GM19455 (cell line): ENCODE data around the gene HGD.
"Not testable (repeated sequence)": the region's sequence is repeated elsewhere in the genome, so short reads cannot be mapped to it uniquely, and the experiment has no call there.

Experiments used
- ATAC-seq: cut with Tn5 transposase; IDR thresholded peaks from one replicate; pipeline ENCODE4 v1.9.1; 2021; ENCODE audit not compliant: unreplicated experiment

The HGD gene

DNA sequence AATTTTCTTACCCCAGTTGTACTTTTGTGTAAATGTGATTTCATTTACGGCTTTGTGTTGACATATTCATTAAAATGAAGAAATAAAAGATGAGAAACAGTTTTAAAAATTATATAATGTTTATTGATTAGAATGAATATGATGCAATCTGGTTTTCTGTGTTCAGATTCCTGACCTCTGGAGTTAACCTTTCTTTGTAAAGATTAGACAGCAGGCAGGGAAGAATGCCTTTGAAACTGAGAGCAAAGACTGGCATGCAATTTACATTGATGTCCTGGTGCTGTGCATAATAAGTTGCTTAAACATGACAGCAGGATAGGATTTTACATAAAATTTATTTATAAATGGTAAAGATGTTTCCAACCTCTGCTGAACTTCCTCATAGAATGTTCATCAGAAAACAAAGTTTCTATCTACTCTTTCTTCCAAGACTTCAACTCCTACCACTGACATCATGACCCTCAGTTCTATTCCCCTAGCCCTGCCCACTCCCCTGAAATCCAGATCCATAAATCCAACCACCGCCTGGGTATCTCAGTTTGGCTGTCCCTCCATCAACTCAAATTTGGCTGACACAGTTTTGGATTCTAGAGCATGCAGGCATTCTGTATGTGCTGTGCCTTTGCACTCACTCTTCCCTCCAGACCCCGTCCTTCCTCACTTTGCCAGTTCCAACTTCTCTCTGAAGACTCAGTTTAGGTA lies 1.7 kb downstream of the HGD start:
- ATAC-seq: no peak

DNA sequence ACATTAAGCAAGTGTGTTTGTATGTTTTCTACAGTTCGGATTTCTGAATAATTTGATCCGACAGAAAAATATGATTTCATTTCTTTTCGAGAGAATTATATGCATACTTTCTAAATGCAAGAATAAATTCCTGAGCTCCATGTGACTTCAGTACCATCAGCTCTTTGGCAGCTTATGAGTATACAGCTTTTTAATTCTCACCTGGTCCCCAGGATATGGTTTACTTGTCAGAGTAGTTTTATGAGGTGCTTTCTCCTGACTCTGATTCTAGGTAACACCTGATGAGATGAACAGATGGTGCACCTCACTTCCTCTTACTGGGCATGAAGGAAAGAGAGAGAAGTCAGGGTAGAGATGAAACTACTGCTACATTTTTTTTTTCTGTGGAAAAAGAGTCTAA lies 3.1 kb downstream of the HGD start:
- ATAC-seq: no peak

- peak; percentile 51 for ATAC-seq
Observed at GRCh38 chr3:120678331-120678947, 3.6 kb downstream of the HGD start.

DNA sequence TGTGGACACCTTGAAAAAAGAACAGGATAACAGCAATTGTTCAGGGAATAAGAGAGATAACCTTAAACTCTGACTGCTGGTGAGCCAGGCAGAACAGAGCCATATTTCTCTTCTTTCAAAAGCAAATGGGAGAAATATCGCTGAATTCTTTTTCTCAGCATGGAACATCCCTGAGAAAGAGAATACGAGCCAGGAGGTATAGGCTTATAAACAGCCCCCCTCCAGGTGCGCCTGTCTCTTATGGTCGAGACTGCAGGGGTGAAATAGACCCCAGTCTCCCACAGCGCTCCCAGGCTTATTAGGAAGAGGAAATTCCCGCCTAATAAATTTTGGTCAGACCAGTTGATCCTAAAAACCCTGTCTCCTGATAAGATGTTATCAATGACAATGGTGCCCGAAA lies 4.8 kb downstream of the HGD start:
- ATAC-seq: not testable (repeated sequence)

GRCh38 chr3:120673116-120673515 lies 8.9 kb downstream of the HGD start:
- no peak for ATAC-seq

GRCh38 chr3:120670576-120670975 lies 11.5 kb downstream of the HGD start:
- no peak for ATAC-seq

- ATAC-seq: no peak
Observed at GRCh38 chr3:120664926-120665325, 17.1 kb downstream of the HGD start.

DNA sequence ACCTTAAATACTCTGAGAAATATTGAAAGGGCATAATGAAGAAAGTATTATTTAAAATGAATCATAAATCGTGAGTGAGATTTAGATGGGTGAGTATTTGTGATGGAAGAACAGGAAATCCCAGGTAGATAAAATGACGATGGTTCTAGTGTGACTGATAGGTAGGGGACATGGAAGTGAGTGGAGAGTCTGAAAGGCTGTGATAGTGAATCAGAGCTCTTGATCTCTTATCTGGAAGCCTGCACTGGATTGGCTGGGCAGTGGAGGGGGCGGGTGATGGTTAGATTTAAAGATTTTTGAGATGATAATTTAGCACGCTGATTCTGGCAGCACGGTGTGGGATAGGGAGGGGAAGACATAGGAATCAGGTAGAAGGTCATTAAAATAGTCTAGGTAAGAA lies 20.1 kb downstream of the HGD start:
- ATAC-seq: no peak

GRCh38 chr3:120661106-120661905 lies 20.7 kb downstream of the HGD start:
- ATAC-seq: no peak

DNA sequence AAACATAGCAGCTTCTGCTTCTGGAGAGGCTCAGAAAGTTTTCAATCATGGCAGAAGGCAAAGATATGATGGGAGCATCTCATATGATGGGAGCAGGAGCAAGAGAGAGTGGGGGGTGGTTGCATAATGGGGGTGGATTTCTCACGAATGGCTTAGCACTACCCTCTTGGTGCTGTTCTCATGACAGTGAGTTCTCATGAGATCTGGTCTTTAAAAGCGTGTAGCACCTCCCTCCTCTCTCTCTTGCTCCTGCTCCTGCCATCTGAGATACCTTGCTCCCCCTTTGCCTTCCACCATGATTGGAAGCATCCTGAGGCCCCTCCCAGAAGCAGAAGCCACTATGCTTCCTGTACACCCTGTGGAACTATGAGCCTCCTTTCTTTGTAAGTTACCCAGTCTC lies 22.2 kb downstream of the HGD start:
- no peak for ATAC-seq

GRCh38 chr3:120659285-120659684 lies 22.8 kb downstream of the HGD start:
- no peak for ATAC-seq

DNA sequence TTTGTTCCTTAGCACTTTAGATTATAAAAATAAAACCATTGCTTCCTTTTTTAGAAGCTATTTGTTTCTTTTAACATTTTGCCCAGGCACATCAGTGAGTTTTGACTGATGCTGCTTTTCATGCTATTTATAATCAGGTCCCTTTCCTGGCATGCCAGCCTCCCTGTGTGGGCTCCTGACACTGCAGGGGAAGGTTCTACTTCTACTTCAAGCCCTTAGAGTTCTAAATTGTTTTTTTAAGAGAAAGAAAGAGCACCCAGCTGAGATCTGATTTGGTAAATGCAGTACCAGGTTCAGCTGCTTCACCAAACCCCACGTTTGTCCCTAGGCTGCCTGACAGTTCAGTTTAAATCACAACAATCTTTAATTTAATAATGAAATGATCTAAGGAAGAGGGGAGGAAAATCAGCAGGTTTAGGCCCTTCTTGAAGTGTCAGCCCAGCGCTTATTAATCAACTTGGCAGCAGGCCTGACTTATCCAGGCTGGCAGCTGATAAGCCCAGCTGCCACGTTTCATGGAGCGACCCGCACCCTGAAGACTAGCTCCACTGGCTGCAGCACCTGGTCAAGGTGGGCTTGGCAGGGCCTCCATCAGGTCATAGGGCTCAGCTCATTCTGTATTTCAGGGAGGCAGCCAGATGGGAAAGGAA lies 29.0 kb downstream of the HGD start:
- ATAC-seq: no peak

- ATAC-seq: no peak
Observed at GRCh38 chr3:120652281-120652680, 29.8 kb downstream of the HGD start.

GRCh38 chr3:120650311-120650710 lies 31.7 kb downstream of the HGD start:
- no peak for ATAC-seq

- ATAC-seq: no peak
Observed at GRCh38 chr3:120649830-120650233, 32.2 kb downstream of the HGD start.

DNA sequence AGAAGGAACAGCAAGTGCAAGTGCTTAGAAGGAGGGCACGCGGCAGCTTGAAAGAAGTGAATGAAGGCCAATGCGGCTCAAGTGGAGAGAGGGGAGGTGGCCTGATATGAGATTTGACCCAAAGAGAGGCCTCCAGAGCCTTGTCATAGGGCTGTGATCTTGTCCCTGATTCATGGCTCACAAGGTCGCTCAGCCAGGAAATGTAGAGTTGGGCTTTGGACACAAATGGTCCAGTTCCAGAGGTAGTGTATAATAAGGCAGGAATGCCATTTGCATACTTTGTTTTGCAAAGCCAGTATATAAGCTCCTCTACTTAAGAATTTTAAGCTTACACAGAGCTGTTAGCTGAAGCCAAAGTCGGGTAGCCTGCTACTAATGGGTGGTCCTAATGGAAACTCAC lies 33.7 kb downstream of the HGD start:
- ATAC-seq: no peak

- no peak for ATAC-seq
Observed at GRCh38 chr3:120646771-120647432, 35.1 kb downstream of the HGD start.

GRCh38 chr3:120645083-120645845 lies 36.8 kb downstream of the HGD start:
- ATAC-seq: no peak

DNA sequence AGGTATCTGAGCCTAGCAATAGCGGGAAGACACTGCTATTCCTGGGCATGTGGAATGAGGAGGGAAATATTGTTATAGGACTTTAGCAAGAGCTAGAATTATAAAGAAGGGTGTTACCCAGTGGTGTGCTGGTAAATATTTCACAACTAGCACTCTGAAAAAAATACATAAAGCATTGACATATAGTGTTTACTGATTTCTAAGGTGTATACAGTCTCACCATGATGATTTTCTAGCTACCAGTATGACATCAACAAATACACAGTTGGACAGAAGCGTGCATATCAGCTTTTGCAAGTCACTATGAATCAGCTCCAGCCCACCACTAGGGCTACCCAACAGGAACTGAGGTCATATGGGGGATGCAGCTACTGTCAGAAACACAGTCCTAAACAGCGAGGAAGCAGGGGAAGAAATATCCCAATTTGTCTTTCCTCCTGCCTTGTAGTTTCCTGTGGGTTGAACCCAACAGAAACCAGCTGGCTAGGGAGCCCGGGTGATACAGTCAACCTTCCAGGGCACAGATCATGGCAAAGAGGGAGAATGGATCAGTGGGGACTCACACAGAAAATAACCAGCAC lies 39.6 kb downstream of the HGD start:
- ATAC-seq: no peak

DNA sequence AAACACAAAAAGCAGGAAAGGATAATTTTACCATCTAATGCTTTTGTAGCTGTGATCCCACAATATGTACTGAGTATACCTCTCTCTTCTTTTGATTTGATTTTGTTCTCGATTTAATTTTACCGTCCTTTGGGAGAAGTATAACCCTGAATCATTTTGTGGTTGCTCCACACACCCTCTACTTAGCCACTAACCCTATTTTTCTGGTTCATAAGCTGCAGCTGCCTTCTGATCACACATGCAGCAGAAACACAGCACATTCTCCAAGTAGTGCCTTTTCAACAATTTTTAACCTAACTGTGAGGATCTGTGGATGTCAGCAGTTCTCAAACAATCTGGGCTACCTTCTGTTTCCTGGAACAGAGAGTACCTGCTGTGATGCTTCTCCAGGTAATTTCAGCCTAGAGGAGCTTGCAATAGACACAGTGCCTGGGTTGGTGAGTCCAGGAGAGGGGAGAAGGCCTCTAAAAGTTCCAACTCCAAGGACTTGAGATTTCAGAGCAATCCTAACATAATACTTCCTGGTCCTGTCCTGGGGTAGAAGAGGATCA lies 40.3 kb downstream of the HGD start:
- no peak for ATAC-seq
